ENCODE results near the gene DDX6. TPM values are rescaled to one million over a fixed set of nuclear protein-coding genes. Genes with fewer than 3 reads are reported as not detected.

The DDX6 gene
- polyA plus RNA-seq, 1 donor from 2014 or later, result 76.1 TPM

GRCh38 chr11:118818130-118818529 is 27.2 kb upstream of the DDX6 start:
- Histone ChIP-seq H4K20me1 (ENCODE audit: insufficient read depth) (no peaks in the 10 kb centered on the region), H3K9me2 (ENCODE audit: insufficient read depth, low read length) (no peaks in the 10 kb centered on the region), H3K9me3 (ENCODE audit: low read length) (no peaks in the 10 kb centered on the region), H2AFZ (ENCODE audit: low read depth, low read length) (no peak overlapping the region), H3K36me3 (ENCODE audit: insufficient read depth, low read length) (no peaks in the 10 kb centered on the region), H3K79me2 (replicated peaks; ENCODE audit: insufficient read depth, low read length) (no peaks in the 10 kb centered on the region), H3K9ac (ENCODE audit: low read length) (no peak overlapping the region), H3K4me2 (ENCODE audit: low read length) (no peak overlapping the region), H3K4me3 (ENCODE audit: low read length) (no peak overlapping the region), H3F3A (ENCODE audit: insufficient read depth, low read length, poor library complexity, severe bottlenecking) (no peaks in the 10 kb centered on the region), H3K27ac (ENCODE audit: low read length) (no peak overlapping the region), H3K27me3 (ENCODE audit: insufficient read depth, low read depth, low read length) (no peaks in the 10 kb centered on the region)
- no peak for TF ChIP-seq EP300 (conservative IDR thresholded peaks at IDR 0.05; ENCODE audit: poor library complexity, severe bottlenecking)
- TF ChIP-seq EZH2 (IDR thresholded peaks at IDR 0.05; ENCODE audit: borderline replicate concordance, insufficient read depth, low read length, poor library complexity, severe bottlenecking), result no peak
- no peak for TF ChIP-seq CTCF (IDR thresholded peaks at IDR 0.05; ENCODE audit: poor library complexity, severe bottlenecking)
- no peak for TF ChIP-seq REST (IDR thresholded peaks at IDR 0.05; ENCODE audit: borderline replicate concordance)
- TF ChIP-seq RAD21 (conservative IDR thresholded peaks at IDR 0.05), result no peak
- no peak for TF ChIP-seq POLR2AphosphoS5 (IDR thresholded peaks at IDR 0.05)
- TF ChIP-seq MXI1 (conservative IDR thresholded peaks at IDR 0.05; ENCODE audit: poor library complexity, severe bottlenecking), result no peak
- no peak for TF ChIP-seq TAF1 (IDR thresholded peaks at IDR 0.05; ENCODE audit: low read depth)
- TF ChIP-seq SMC3 (conservative IDR thresholded peaks at IDR 0.05; ENCODE audit: poor library complexity), result no peak

GRCh38 chr11:118813551-118813950 is 22.6 kb upstream of the DDX6 start:
- TF ChIP-seq EZH2 (IDR thresholded peaks at IDR 0.05; ENCODE audit: borderline replicate concordance, insufficient read depth, low read length, poor library complexity, severe bottlenecking), result no peak
- TF ChIP-seq CTCF (IDR thresholded peaks at IDR 0.05; ENCODE audit: poor library complexity, severe bottlenecking), result no peak
- no peak for TF ChIP-seq MXI1 (conservative IDR thresholded peaks at IDR 0.05; ENCODE audit: poor library complexity, severe bottlenecking)
- TF ChIP-seq REST (IDR thresholded peaks at IDR 0.05; ENCODE audit: borderline replicate concordance), result no peak
- TF ChIP-seq POLR2AphosphoS5 (IDR thresholded peaks at IDR 0.05), result no peak
- no peak for TF ChIP-seq SMC3 (conservative IDR thresholded peaks at IDR 0.05; ENCODE audit: poor library complexity)
- no peak for TF ChIP-seq RAD21 (conservative IDR thresholded peaks at IDR 0.05)
- H3K9me2 ChIP-seq (ENCODE audit: insufficient read depth, low read length), result no peaks in the 10 kb centered on the region
- no peak overlapping the region for H3K4me3 ChIP-seq (ENCODE audit: low read length)
- no peak overlapping the region for H2AFZ ChIP-seq (ENCODE audit: low read depth, low read length)
- no peaks in the 10 kb centered on the region for H3K36me3 ChIP-seq (ENCODE audit: insufficient read depth, low read length)
- H3K79me2 ChIP-seq (replicated peaks; ENCODE audit: insufficient read depth, low read length), result no peaks in the 10 kb centered on the region
- H4K20me1 ChIP-seq (ENCODE audit: insufficient read depth), result no peaks in the 10 kb centered on the region
- H3K9ac ChIP-seq (ENCODE audit: low read length), result no peak overlapping the region
- no peaks in the 10 kb centered on the region for H3F3A ChIP-seq (ENCODE audit: insufficient read depth, low read length, poor library complexity, severe bottlenecking)
- no peak overlapping the region for H3K27ac ChIP-seq (ENCODE audit: low read length)
- H3K27me3 ChIP-seq (ENCODE audit: insufficient read depth, low read depth, low read length), result no peaks in the 10 kb centered on the region
- no peak overlapping the region for H3K4me2 ChIP-seq (ENCODE audit: low read length)
- H3K9me3 ChIP-seq (ENCODE audit: low read length), result no peaks in the 10 kb centered on the region

All from neural cell (in vitro differentiated cells).